A549 (cell line): Measurements from ENCODE around the gene ADGRF3.
"Not testable (repeated sequence)": the region's sequence is repeated elsewhere in the genome, so short reads cannot be mapped to it uniquely, and the experiment has no call there.

ENCODE experiments used
- EP300 ChIP-seq, 2 experiments: fragments of >200 bp; sonication (Bioruptor Twin); formaldehyde crosslinking; IDR thresholded peaks; 2 replicates in 1 of 2; 3 replicates in 1 of 2; pipeline ENCODE4 v1.6.1; 2016 to 2017
- KDM1A ChIP-seq: fragments of 200-600 bp; sonication (generic); IDR thresholded peaks from 2 replicates; pipeline ENCODE4 v1.6.1; 2016; ENCODE audit warnings: low read depth, mild to moderate bottlenecking
- MAFK ChIP-seq: fragments of 450-650 bp; IDR thresholded peaks from 2 replicates; pipeline ENCODE4 v1.6.1; 2014; ENCODE audit not compliant: partially characterized antibody
- POLR2A ChIP-seq: IDR thresholded peaks from 2 replicates; pipeline ENCODE4 v1.6.1; 2012; ENCODE audit warnings: mild to moderate bottlenecking, low read length
- RFX5 ChIP-seq: fragments of 450-650 bp; IDR thresholded peaks from 2 replicates; pipeline ENCODE4 v1.7.1; 2014; ENCODE audit warnings: antibody characterized with exemption, mild to moderate bottlenecking, moderate library complexity
- TF ChIP-seq, protein P1 (sequence below): fragments of >200 bp; sonication (Bioruptor Twin); formaldehyde crosslinking; IDR thresholded peaks from 3 replicates; pipeline ENCODE4 v1.5.1; 2016
- TF ChIP-seq, protein P2 (sequence below): fragments of 200-600 bp; sonication (generic); IDR thresholded peaks from 2 replicates; pipeline ENCODE4 v1.6.1; 2016; ENCODE audit warnings: antibody characterized with exemption, mild to moderate bottlenecking, moderate library complexity
- TF ChIP-seq, protein P3 (sequence below): IDR thresholded peaks from 2 replicates; pipeline ENCODE4 v1.6.1; 2012; ENCODE audit warnings: low read depth, borderline replicate concordance
- TF ChIP-seq, protein P4 (sequence below): IDR thresholded peaks from 2 replicates; pipeline ENCODE4 v1.6.1; 2012

DNA sequence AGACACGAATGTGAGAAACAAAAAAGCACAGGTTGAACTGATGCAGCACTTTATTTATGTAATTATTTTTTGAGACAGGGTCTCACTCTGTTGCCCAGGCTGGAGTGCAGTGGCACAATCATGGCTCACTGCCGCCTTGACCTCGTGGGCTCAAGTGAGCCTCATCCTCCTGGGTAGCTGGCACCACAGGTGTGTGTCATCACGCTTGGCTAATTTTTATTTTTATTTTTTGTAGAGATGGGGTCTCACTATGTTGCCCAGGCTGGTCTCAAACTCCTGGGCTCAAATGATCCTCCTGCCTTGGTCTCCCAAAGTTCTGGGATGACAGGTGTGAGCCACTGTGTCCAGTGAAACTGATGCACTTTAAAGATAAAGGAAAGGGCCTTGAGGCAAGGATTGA is 17.5 kb downstream of the ADGRF3 start:
- TF ChIP-seq, protein P1, sequence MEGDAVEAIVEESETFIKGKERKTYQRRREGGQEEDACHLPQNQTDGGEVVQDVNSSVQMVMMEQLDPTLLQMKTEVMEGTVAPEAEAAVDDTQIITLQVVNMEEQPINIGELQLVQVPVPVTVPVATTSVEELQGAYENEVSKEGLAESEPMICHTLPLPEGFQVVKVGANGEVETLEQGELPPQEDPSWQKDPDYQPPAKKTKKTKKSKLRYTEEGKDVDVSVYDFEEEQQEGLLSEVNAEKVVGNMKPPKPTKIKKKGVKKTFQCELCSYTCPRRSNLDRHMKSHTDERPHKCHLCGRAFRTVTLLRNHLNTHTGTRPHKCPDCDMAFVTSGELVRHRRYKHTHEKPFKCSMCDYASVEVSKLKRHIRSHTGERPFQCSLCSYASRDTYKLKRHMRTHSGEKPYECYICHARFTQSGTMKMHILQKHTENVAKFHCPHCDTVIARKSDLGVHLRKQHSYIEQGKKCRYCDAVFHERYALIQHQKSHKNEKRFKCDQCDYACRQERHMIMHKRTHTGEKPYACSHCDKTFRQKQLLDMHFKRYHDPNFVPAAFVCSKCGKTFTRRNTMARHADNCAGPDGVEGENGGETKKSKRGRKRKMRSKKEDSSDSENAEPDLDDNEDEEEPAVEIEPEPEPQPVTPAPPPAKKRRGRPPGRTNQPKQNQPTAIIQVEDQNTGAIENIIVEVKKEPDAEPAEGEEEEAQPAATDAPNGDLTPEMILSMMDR = not testable (repeated sequence)
- TF ChIP-seq KDM1A; MAFK; RFX5; POLR2A; EP300 (IDR thresholded peaks at IDR 0.05): not testable (repeated sequence)
- TF ChIP-seq, protein P2, sequence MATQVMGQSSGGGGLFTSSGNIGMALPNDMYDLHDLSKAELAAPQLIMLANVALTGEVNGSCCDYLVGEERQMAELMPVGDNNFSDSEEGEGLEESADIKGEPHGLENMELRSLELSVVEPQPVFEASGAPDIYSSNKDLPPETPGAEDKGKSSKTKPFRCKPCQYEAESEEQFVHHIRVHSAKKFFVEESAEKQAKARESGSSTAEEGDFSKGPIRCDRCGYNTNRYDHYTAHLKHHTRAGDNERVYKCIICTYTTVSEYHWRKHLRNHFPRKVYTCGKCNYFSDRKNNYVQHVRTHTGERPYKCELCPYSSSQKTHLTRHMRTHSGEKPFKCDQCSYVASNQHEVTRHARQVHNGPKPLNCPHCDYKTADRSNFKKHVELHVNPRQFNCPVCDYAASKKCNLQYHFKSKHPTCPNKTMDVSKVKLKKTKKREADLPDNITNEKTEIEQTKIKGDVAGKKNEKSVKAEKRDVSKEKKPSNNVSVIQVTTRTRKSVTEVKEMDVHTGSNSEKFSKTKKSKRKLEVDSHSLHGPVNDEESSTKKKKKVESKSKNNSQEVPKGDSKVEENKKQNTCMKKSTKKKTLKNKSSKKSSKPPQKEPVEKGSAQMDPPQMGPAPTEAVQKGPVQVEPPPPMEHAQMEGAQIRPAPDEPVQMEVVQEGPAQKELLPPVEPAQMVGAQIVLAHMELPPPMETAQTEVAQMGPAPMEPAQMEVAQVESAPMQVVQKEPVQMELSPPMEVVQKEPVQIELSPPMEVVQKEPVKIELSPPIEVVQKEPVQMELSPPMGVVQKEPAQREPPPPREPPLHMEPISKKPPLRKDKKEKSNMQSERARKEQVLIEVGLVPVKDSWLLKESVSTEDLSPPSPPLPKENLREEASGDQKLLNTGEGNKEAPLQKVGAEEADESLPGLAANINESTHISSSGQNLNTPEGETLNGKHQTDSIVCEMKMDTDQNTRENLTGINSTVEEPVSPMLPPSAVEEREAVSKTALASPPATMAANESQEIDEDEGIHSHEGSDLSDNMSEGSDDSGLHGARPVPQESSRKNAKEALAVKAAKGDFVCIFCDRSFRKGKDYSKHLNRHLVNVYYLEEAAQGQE = not testable (repeated sequence)
- TF ChIP-seq, protein P3, sequence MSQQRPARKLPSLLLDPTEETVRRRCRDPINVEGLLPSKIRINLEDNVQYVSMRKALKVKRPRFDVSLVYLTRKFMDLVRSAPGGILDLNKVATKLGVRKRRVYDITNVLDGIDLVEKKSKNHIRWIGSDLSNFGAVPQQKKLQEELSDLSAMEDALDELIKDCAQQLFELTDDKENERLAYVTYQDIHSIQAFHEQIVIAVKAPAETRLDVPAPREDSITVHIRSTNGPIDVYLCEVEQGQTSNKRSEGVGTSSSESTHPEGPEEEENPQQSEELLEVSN = not testable (repeated sequence)
- TF ChIP-seq, protein P4, sequence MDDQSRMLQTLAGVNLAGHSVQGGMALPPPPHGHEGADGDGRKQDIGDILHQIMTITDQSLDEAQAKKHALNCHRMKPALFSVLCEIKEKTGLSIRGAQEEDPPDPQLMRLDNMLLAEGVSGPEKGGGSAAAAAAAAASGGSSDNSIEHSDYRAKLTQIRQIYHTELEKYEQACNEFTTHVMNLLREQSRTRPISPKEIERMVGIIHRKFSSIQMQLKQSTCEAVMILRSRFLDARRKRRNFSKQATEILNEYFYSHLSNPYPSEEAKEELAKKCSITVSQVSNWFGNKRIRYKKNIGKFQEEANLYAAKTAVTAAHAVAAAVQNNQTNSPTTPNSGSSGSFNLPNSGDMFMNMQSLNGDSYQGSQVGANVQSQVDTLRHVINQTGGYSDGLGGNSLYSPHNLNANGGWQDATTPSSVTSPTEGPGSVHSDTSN = not testable (repeated sequence)
